ENCODE results near the gene RAPGEF3. TPM values are rescaled to one million over a fixed set of nuclear protein-coding genes. Genes with fewer than 3 reads are reported as not detected.
A peak's percentile ranks its signal among the peaks of the same experiment; 100 is the strongest.

RAPGEF3 gene
- total RNA-seq (2016; rRNA removed; fragmentation: Illumina TruSeq; extraction: Trizol) = 0.07 TPM in 1 of 2 replicates, not detected in the other
- total RNA-seq (2016; cell fraction: cytosol; rRNA removed; fragmentation: Illumina TruSeq; extraction: Trizol; ENCODE audit: low read depth) = not detected in 2 replicates
- total RNA-seq (2016; cell fraction: insoluble cytoplasmic fraction; rRNA removed; fragmentation: Illumina TruSeq; extraction: Trizol) = 0.09 TPM in 1 of 2 replicates, not detected in the other
- 0.03 TPM in 1 of 2 replicates, not detected in the other for total RNA-seq (2016; cell fraction: membrane; rRNA removed; fragmentation: Illumina TruSeq; extraction: Trizol)
- total RNA-seq (2016; cell fraction: nucleus; rRNA removed; fragmentation: Illumina TruSeq; extraction: Trizol) = 0.40 TPM in 1 of 2 replicates, not detected in the other
- polyA plus RNA-seq (2011; rRNA removed) = 0.07 and 0.37 TPM in 2 replicates
- 0.05 and 0.13 TPM in 2 replicates for polyA plus RNA-seq (2011; cell fraction: cytosol; rRNA removed)
- 0.56 and 0.95 TPM in 2 replicates for polyA plus RNA-seq (2011; cell fraction: nucleus; rRNA removed)
- polyA plus RNA-seq (2012) = 0.11 and 0.16 TPM in 2 replicates
- not detected in 2 replicates for polyA plus RNA-seq (2016; cell fraction: cytosol; fragmentation: Illumina TruSeq; extraction: Trizol; ENCODE audit: low read depth)
- 0.17 TPM in 1 of 2 replicates, not detected in the other for polyA plus RNA-seq (2016; cell fraction: insoluble cytoplasmic fraction; fragmentation: Illumina TruSeq; extraction: Trizol; ENCODE audit: low read depth)
- polyA plus RNA-seq (2016; cell fraction: membrane; fragmentation: Illumina TruSeq; extraction: Trizol; ENCODE audit: low read depth) = not detected in 2 replicates
- polyA plus RNA-seq (2016; cell fraction: nucleus; fragmentation: Illumina TruSeq; extraction: Trizol; ENCODE audit: insufficient read depth, low read depth) = 0.63 TPM in 1 of 2 replicates, not detected in the other
- polyA minus RNA-seq (2011; rRNA and poly(A)+ RNA removed; ENCODE audit: low replicate concordance) = 0.28 and 2.0 TPM in 2 replicates
- not detected in 2 replicates for polyA minus RNA-seq (2011; cell fraction: cytosol; rRNA and poly(A)+ RNA removed)
- polyA minus RNA-seq (2011; cell fraction: nucleus; rRNA and poly(A)+ RNA removed) = 0.13 and 1.1 TPM in 2 replicates
- Bru-seq, nascent RNA = percentile 13 among the genes with signal in this experiment
- BruChase-seq, experiment 1, labeled RNA remaining after a 6-hour chase = percentile 7 among the genes with signal in this experiment
- percentile 3 among the genes with signal in this experiment for BruChase-seq, experiment 2, labeled RNA remaining after a 2-hour chase
- long read RNA-seq, experiment 1 = 0 reads
- long read RNA-seq, experiment 2 = 0 reads

GRCh38 chr12:47758834-47759690, at the start of gene RAPGEF3:
RAPGEF3 (minus strand) TSS chr12:47758880; CDS start chr12:47758556, 324 bp downstream.
- Histone ChIP-seq H4K20me1 (ENCODE audit: insufficient read depth, low read length) (no peaks in the 10 kb centered on the region), H2AFZ (ENCODE audit: low read length) (no peak within 1 kb of the TSS), H3K79me2 (ENCODE audit: insufficient read depth, low read length) (no peaks in the 10 kb centered on the region), H3K4me2 (ENCODE audit: low read depth, low read length) (peak within 1 kb of the TSS; percentile 83), H3K36me3 (replicated peaks in 1 of 2; ENCODE audit: control insufficient read depth in 1 of 2, insufficient read depth in 2 of 2, low read length in 2 of 2) (no peaks in the 10 kb centered on the region), H3K27ac (ENCODE audit: extremely low read length, insufficient read depth, low read length) (no peak within 1 kb of the TSS), H3K9ac (ENCODE audit: insufficient read depth, low read depth, low read length) (peak within 1 kb of the TSS; percentile 52; the same call in 1 of the 2 replicates), H3K27me3 (ENCODE audit: control insufficient read depth in 1 of 2, insufficient read depth in 2 of 2, low read length in 2 of 2) (peaks cover 3 to 50% of the 10 kb centered on the region in 2 experiments; a peak in 4 of 5 replicates), H3K4me3 (replicated peaks in 1 of 3; ENCODE audit: insufficient read depth in 1 of 3, low read depth in 2 of 3, low read length in 3 of 3) (peak within 1 kb of the TSS; percentile 49 to 75 (median 50); a peak in 5 of 6 replicates), H3K9me3 (ENCODE audit: low read length) (no peaks in the 10 kb centered on the region), H3K4me1 (ENCODE audit: insufficient read depth, low read length) (peaks cover 17% of the 10 kb centered on the region; the same call in 1 of the 2 replicates)
- peak; percentile 49 for DNase-seq (ENCODE audit: low spot score)
- no peak for FAIRE-seq
- POLR2A ChIA-PET = interaction anchor here (2.4 kb wide), 1 partner anchor 14 kb away, joined by 6 read pairs; the partner anchor contains the start of gene SLC48A1
- intact Hi-C loops (cut with micrococcal nuclease; ENCODE audit: unreplicated experiment) (no loop called here), in situ Hi-C loops (cut with HindIII; ENCODE audit: extremely low pct_ligation_motif_present, low pct_unique_long_range_greater_than_20kb) (no loop called here)
- ATAC-seq = peak; percentile 90
- WGBS (ENCODE audit: low lambda C conversion rate) = 0% methylated on average over 7 of the region's 57 CpGs
- no TSS peak for BruUV-seq (replicated peaks)
- CTCF ChIA-PET (ENCODE audit: low intra/inter-chr PET ratio, low total read pairs) = interaction anchor here (0.6 to 2.4 kb wide), 4 partner anchors 9 to 79 kb away, joined by 3 to 14 read pairs (median 3); no protein-coding TSS in a partner anchor
- TF ChIP-seq EEA1 (CRISPR knock-in tag; IDR thresholded peaks at IDR 0.05; ENCODE audit: borderline replicate concordance) (no peak), ZNF503 (CRISPR knock-in tag; IDR thresholded peaks at IDR 0.05) (no peak), ZNF563 (CRISPR knock-in tag; IDR thresholded peaks at IDR 0.05) (peak; percentile 79), ZNF343 (CRISPR knock-in tag; IDR thresholded peaks at IDR 0.05) (no peak), RCOR2 (CRISPR knock-in tag; IDR thresholded peaks at IDR 0.05) (no peak), LBX2 (CRISPR knock-in tag; IDR thresholded peaks at IDR 0.05; ENCODE audit: borderline replicate concordance) (no peak), CC2D1A (CRISPR knock-in tag; IDR thresholded peaks at IDR 0.05) (no peak), SMARCE1 (IDR thresholded peaks at IDR 0.05; ENCODE audit: borderline replicate concordance) (no peak), NRL (CRISPR knock-in tag; IDR thresholded peaks at IDR 0.05; ENCODE audit: borderline replicate concordance) (no peak), ZNF792 (CRISPR knock-in tag; IDR thresholded peaks at IDR 0.05) (0 out of 2 replicates have a peak, but pooled peaks have one; percentile 30), SALL2 (CRISPR knock-in tag; IDR thresholded peaks at IDR 0.05) (no peak), ZNF329 (CRISPR knock-in tag; IDR thresholded peaks at IDR 0.05; ENCODE audit: low read depth) (no peak), ATF7-NPFF (CRISPR knock-in tag; IDR thresholded peaks at IDR 0.05; ENCODE audit: low read depth) (no peak), KLF13 (CRISPR knock-in tag; IDR thresholded peaks at IDR 0.05) (no peak), SAP130 (CRISPR knock-in tag; IDR thresholded peaks at IDR 0.05; ENCODE audit: low read depth) (peak; percentile 89), BRCA1 (CRISPR knock-in tag; IDR thresholded peaks at IDR 0.05) (no peak), ZNF883 (CRISPR knock-in tag; IDR thresholded peaks at IDR 0.05; ENCODE audit: not compliant biosample characterization) (peak; percentile 35), ZNF441 (CRISPR knock-in tag; IDR thresholded peaks at IDR 0.05; ENCODE audit: borderline replicate concordance) (0 out of 2 replicates have a peak, but pooled peaks have one; percentile 59)
